NCI-H460 (cell line): Measurements from ENCODE around the gene KATNB1. TPM values are rescaled to one million over a fixed set of nuclear protein-coding genes. Genes with fewer than 3 reads are reported as not detected.
"Not testable (repeated sequence)": the region's sequence is repeated elsewhere in the genome, so short reads cannot be mapped to it uniquely, and the experiment has no call there.

Source experiments
- DNase-seq: peaks from one replicate; pipeline ENCODE4 v3.0.0-alpha.2; 2016; ENCODE audit warnings: low read depth; ENCODE audit errors: extremely low read depth
- total RNA-seq: library from RNA; depleted of rRNA; stranded (reverse); fragments of >200 nt; shearing (Covaris generic); gene quantifications from 2 replicates; pipeline ENCODE4 v1.2.3, GENCODE V29; 2014

Gene KATNB1
- total RNA-seq, 1 experiment from 2014 or later = 64.7 TPM

- no peak for DNase-seq
Observed at GRCh38 chr16:57765160-57765728, 29.7 kb downstream of the KATNB1 start.

DNA sequence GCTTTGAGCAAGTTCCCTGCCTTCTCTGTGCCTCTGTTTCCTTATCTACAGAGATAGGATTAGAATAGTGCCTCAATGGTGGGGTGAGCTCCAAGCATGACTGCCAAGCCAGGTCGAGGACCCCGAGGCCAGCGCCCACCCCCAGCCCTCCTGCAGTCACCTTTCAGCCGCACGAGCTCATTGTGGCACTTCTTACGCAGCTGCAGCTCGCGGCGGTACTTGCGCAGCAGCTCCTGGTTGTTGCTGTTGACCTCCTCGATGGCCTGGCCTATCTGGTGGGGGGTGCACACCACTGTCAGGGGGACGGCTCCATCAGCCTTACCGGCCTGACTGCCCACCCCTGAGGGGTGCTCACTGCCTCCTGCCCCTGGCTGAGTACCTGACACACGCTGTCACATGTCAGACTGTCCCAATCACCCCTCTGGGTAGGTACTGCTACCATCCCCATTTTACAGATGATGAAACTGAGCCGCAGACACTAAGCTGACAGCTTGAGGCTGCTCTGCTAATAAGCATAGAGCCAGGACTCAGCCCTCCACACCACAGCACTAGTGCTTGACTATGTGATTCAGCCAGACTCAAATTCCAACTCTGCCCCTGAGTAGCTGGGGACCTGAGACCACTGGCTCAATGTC, 31.3 kb downstream of the KATNB1 start:
- no peak for DNase-seq

GRCh38 chr16:57769541-57770145, 34.1 kb downstream of the KATNB1 start:
- DNase-seq = no peak

GRCh38 chr16:57770361-57770760, 34.8 kb downstream of the KATNB1 start:
- DNase-seq = no peak

DNA sequence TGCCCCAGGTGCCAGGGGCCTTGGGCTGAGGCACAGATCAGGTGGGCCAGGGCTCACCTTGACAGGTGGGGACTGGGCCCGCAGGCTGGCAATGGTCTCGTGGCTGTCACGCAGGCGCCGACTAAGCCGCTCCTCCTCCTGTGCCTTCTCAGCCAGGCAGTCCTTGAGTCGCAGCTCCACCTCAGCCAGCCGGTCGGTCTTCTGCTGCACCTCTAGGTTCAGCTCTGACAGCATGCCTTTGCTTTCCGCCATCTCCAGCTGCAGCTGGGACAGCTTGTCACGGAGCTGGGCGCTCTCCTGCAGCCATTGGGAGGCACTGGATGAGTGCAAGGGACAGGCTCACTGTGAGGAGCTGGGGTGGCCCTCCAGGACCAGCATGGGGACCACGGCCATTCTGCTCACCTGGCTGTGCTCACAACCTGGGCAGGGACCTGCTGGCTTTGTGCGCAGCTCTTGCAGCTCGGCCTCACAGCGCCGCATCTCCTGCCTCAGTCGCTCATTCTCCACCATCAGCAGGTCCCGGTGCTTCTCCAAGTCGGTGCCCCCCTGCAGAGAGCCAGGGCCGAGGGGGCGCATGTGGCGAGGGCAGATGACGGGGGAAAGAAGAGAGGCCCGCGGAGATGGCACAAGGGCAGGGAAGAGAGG, 35.7 kb downstream of the KATNB1 start:
- DNase-seq = no peak

DNA sequence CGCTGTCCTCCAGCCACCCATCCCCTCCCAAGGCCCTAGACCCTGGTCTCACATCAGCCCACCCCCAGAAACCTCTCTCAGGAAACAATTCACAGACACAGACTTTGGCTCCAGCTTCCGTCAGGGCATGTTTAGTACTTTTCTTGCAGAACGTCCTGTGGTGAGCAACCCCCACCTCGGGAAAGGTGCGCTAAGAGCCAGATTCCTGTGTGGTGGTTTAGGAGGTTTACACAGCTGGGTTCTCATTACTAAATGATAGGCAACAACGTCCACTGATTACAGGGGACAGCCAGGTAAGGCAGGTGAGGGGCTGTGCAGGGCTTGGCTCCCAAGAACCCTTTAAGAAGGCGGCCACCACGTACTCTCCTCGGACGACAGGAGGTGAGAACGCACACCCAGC, 37.4 kb downstream of the KATNB1 start:
- no peak for DNase-seq

DNA sequence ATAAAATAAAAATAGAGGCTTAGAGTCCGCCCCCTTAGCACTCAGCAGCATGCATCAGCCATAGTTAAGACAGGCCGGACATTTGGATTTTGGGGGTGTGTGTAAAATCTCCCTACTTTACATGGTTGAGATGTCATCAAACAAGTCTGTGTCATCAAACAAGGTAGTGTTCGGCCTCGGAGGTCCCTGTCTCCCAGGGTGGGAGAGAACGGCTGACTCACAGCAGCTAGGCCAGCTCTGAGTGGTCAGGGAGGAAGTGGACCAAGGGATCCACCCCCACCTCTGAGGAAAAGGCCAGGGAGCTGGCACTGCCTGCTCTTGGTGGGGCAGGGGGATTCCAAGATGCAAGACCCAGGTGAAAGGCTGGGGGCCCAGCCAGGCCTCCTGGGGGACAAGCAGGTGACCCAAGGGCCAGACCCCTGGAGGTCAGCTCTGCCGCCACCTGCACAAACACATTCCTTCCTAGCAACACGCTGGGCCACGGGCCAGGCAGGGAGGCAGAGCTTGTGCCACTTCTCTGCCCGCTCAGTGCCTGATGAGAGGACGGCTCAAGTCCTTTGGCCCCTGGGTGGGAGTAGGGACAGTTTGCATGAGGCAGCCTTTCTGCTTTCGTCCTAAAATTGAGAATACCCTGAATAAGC, 38.2 kb downstream of the KATNB1 start:
- no peak for DNase-seq

GRCh38 chr16:57774705-57775285, 39.2 kb downstream of the KATNB1 start:
- no peak for DNase-seq

- no peak for DNase-seq
Observed at GRCh38 chr16:57775661-57776469, 40.3 kb downstream of the KATNB1 start.

DNA sequence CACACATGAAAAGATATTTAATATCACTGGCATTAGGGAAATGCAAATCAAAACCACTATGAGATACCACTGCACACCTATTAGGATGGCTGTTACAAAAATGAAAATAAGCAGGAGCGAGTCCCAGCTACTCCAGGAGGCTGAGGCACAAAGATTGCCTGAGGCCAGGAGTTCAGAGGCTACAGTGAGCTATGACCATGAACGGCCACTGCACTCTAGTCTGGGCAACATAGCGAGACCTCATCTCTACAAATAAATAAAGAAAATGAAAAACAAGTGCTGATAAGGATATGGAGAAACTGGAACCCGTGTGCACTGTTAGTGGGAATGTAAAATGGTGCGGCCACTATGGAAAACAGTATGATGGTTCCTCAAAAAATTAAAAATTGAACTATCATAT, 43.1 kb downstream of the KATNB1 start:
- no peak for DNase-seq

GRCh38 chr16:57779836-57780235, 44.3 kb downstream of the KATNB1 start:
- DNase-seq = not testable (repeated sequence)

- no peak for DNase-seq
Observed at GRCh38 chr16:57781349-57781740, 45.8 kb downstream of the KATNB1 start.

DNA sequence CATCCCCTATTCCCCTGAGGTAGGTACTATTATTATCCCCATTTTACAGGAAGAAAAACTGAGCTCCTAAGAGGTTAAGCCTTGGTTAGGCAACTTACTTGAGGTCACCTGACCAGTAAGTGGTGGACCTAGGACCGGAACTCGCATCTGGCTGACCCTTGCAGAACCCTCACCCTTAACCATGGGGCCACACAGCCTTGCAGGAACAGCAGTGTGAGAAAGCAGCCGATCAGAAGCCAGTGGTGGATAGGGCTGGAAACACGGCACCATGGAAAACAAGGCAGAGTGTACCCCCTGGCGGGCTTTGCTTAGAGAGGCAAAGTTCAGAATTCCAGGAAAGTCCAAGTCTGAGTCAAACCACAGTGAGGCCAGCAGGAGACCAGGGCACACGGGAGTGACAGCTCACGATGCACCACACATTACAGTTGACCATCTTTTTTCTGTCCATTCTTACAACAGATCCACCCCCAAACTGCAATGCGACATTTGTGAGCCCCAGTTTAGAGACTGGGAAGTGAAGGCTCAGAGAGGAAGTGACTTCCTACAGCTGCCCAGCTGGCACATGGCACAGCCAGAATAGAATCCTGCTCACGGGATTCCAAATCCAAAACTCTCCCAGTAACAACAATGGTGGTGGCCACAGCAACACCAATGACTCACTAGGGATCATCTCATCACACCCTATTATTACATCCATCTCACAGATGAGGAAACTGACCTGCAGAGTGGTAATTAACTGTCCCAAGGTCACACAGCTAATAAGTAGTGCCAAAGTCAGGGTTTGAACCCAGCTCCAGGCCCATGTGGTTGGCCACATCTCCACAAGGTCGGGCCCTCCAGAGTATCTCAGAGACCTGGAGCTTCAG, 46.4 kb downstream of the KATNB1 start:
- no peak for DNase-seq

- DNase-seq = not testable (repeated sequence)
Observed at GRCh38 chr16:57782607-57783055, 47.1 kb downstream of the KATNB1 start.

DNA sequence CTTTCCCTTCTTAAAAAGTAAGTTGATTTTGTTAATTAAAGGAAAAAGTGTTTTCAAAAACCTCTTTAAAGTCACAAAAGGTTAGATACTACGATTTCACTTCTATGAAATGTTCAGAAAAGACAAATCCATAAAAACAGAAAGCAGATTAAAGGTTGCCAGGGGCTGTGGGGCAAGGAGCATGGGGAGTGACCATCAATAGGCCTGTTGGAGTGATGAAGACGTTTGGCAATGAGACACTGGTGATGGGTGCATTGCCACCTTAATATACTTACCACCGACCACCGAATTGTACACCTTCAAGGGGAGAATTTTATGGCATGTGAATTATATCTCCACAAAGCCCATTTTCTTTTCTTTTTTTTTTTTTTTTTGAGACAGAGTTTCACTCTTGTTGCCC, 47.5 kb downstream of the KATNB1 start:
- no peak for DNase-seq

DNA sequence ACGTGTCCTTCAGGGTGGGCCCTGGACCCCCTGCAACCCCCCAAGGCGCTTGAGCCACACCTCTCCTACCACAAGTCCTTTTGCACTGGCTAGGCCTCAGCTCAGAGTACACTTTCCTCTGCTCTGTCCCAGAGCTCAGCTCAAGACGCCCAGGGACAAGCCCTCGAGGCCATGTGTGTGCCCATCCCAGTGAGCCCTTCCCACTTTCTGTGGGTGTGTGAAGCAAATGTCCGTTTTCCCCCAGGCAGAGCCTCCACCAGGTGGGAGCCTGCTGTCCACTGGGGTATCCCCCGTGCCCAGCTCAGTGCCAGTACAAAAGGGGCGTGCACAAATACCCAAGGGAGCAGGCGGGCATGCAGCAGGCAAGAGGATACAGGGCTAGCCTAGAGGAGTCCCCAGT, 48.3 kb downstream of the KATNB1 start:
- no peak for DNase-seq

DNA sequence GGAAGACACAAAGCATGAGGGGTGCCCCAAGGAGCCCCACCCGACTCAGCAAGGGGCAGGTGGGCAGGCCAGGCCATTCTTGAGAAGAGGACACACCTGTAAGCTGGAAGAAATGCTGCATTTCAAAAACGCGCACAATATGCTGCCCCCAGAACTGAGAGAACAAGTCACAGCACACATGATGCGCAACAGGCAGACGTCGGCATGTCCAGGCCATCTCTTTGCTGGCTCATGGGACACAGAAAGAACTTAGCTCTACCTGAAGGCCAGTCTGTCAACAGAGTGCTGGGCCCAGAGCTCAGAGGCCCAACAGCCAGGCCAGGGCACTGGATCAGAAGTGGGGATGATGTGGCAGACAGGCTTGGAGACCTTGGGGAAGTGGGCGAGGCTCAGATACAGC, 48.8 kb downstream of the KATNB1 start:
- DNase-seq = no peak

- no peak for DNase-seq
Observed at GRCh38 chr16:57785385-57785784, 49.8 kb downstream of the KATNB1 start.

DNA sequence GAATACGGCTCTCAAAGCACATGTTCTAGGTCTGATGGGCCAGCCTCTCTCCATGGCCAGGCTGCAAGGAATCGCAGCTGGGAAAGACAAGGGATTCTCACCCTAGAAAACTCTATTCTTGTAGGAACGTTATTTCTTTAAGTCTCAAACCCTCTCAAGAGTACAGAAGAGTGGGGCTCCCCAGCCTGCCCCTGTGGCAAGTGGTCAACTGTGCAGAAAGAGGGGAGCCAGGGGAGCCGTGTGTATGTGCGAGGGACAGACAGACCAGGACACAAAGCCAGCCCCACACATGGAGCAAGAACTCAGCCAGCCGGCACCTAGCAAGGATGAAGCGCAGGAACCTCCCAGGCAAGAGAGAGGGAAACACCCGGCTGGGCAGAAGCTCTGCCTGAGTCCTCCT, 50.4 kb downstream of the KATNB1 start:
- DNase-seq = no peak
